IMR-90 (cell line): ENCODE data around the gene HPSE.

Experiments used
- CEBPB ChIP-seq: IDR thresholded peaks from 2 replicates; pipeline ENCODE4 v1.6.1; 2012; ENCODE audit warnings: low read depth, low read length, improper control_type of control experiment
- CHD1 ChIP-seq: IDR thresholded peaks from 2 replicates; pipeline ENCODE4 v1.6.1; 2012; ENCODE audit warnings: low read depth, low read length, improper control_type of control experiment
- ELK1 ChIP-seq: fragments of 150-350 bp; IDR thresholded peaks from 2 replicates; pipeline ENCODE4 v1.6.1; 2016; ENCODE audit warnings: low read depth, mild to moderate bottlenecking, low read length, moderate library complexity, borderline replicate concordance
- MXI1 ChIP-seq: IDR thresholded peaks from 2 replicates; pipeline ENCODE4 v1.6.1; 2012; ENCODE audit warnings: low read depth, mild to moderate bottlenecking, low read length, moderate library complexity, borderline replicate concordance
- TF ChIP-seq, protein P1 (sequence below): conservative IDR thresholded peaks from 2 replicates; pipeline ENCODE4 v1.5.1; 2012; ENCODE audit warnings: mild to moderate bottlenecking, low read depth, low read length, improper control_type of control experiment

DNA sequence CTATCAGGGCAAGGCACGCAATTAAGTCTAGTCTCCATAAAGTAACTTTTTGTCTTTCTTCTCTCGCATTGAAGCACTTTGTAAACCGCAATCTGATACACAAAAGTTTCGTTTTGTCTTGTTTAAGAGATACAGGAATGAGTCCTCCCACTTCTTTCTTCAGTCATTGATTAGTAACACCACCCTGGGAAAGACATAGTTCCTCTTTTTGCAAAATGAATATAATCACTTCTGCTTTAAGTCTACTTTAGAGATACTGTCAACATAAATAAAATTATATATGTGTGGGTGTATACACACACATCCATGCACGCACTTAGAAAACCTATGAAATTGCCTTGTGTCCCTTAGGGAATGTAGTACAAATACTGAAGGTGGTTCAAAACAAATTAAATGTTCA, 61.7 kb downstream of the HPSE start:
- no peak for TF ChIP-seq ELK1
- TF ChIP-seq MXI1: no peak
- TF ChIP-seq, protein P1, sequence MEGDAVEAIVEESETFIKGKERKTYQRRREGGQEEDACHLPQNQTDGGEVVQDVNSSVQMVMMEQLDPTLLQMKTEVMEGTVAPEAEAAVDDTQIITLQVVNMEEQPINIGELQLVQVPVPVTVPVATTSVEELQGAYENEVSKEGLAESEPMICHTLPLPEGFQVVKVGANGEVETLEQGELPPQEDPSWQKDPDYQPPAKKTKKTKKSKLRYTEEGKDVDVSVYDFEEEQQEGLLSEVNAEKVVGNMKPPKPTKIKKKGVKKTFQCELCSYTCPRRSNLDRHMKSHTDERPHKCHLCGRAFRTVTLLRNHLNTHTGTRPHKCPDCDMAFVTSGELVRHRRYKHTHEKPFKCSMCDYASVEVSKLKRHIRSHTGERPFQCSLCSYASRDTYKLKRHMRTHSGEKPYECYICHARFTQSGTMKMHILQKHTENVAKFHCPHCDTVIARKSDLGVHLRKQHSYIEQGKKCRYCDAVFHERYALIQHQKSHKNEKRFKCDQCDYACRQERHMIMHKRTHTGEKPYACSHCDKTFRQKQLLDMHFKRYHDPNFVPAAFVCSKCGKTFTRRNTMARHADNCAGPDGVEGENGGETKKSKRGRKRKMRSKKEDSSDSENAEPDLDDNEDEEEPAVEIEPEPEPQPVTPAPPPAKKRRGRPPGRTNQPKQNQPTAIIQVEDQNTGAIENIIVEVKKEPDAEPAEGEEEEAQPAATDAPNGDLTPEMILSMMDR: no peak
- no peak for TF ChIP-seq CHD1
- TF ChIP-seq CEBPB: no peak
